H9 (cell line): ENCODE data around the gene BCKDHA. TPM values are rescaled to one million over a fixed set of nuclear protein-coding genes. Genes with fewer than 3 reads are reported as not detected.

Experiments used
- DNase-seq: peaks from one replicate; pipeline ENCODE4 v3.0.0-alpha.2; 2017
- H2AFZ ChIP-seq: one replicate; pipeline ENCODE4 v1.6.1; 2013; ENCODE audit warnings: mild to moderate bottlenecking, low read length, control low read depth, moderate library complexity
- H2AK5ac ChIP-seq: 2 replicates; pipeline ENCODE4 v1.6.1; 2013; ENCODE audit warnings: low read length, control low read depth, mixed read lengths; ENCODE audit not compliant: insufficient read length
- H2BK120ac ChIP-seq: one replicate; pipeline ENCODE4 v1.6.1; 2013; ENCODE audit warnings: low read depth, mild to moderate bottlenecking, low read length, control low read depth, inconsistent platforms; ENCODE audit not compliant: poor library complexity, severe bottlenecking
- H2BK12ac ChIP-seq: 2 replicates; pipeline ENCODE4 v1.6.1; 2013; ENCODE audit warnings: low read length, control low read depth, mixed read lengths, low read depth; ENCODE audit not compliant: insufficient read length
- H2BK15ac ChIP-seq: 2 replicates; pipeline ENCODE4 v1.6.1; 2013; ENCODE audit warnings: low read depth, low read length, control low read depth
- H2BK20ac ChIP-seq: one replicate; pipeline ENCODE4 v1.6.1; 2013; ENCODE audit warnings: low read depth, mild to moderate bottlenecking, low read length, control low read depth, inconsistent platforms; ENCODE audit not compliant: poor library complexity, severe bottlenecking
- H2BK5ac ChIP-seq: 2 replicates; pipeline ENCODE4 v1.6.1; 2013; ENCODE audit warnings: low read length, control low read depth, mixed read lengths; ENCODE audit not compliant: insufficient read length
- H3K14ac ChIP-seq: 2 replicates; pipeline ENCODE4 v1.6.1; 2013; ENCODE audit warnings: low read length, control low read depth; ENCODE audit not compliant: insufficient read depth
- H3K18ac ChIP-seq: 2 replicates; pipeline ENCODE4 v1.6.1; 2013; ENCODE audit warnings: low read depth, mild to moderate bottlenecking, mixed read lengths, low read length, control low read depth; ENCODE audit not compliant: insufficient read length
- H3K23ac ChIP-seq: 2 replicates; pipeline ENCODE4 v1.6.1; 2013; ENCODE audit warnings: low read length, control low read depth, mixed read lengths, low read depth; ENCODE audit not compliant: insufficient read length
- H3K23me2 ChIP-seq: 2 replicates; pipeline ENCODE4 v1.6.1; 2013; ENCODE audit warnings: low read depth, mild to moderate bottlenecking, mixed read lengths, low read length, control low read depth; ENCODE audit not compliant: insufficient read length, poor library complexity, severe bottlenecking
- H3K27ac ChIP-seq: 2 replicates; pipeline ENCODE4 v1.5.1; 2013; ENCODE audit warnings: low read length, control low read depth, mixed read lengths, low read depth; ENCODE audit not compliant: insufficient read length
- H3K27me3 ChIP-seq: 2 replicates; pipeline ENCODE4 v1.6.1; 2013; ENCODE audit warnings: low read length, control low read depth, inconsistent platforms; ENCODE audit not compliant: insufficient read depth
- H3K4ac ChIP-seq: 2 replicates; pipeline ENCODE4 v1.6.1; 2013; ENCODE audit warnings: low read depth, mild to moderate bottlenecking, control low read depth, inconsistent platforms, low read length, moderate library complexity
- H3K4me1 ChIP-seq: 2 replicates; pipeline ENCODE4 v1.6.1; 2013; ENCODE audit warnings: low read length, control low read depth, inconsistent platforms; ENCODE audit not compliant: insufficient read depth
- H3K4me2 ChIP-seq: 2 replicates; pipeline ENCODE4 v1.6.1; 2013; ENCODE audit warnings: low read length, control low read depth, mixed read lengths; ENCODE audit not compliant: insufficient read length, insufficient read depth
- H3K56ac ChIP-seq: 2 replicates; pipeline ENCODE4 v1.6.1; 2013; ENCODE audit warnings: low read depth, mild to moderate bottlenecking, mixed read lengths, low read length, control low read depth; ENCODE audit not compliant: insufficient read length
- H3K79me1 ChIP-seq: 2 replicates; pipeline ENCODE4 v1.6.1; 2013; ENCODE audit warnings: low read depth, mild to moderate bottlenecking, moderate library complexity, low read length, control low read depth, inconsistent platforms; ENCODE audit not compliant: insufficient read depth, poor library complexity, severe bottlenecking
- H3K79me2 ChIP-seq: 2 replicates; pipeline ENCODE4 v1.6.1; 2013; ENCODE audit warnings: low read length, control low read depth, inconsistent platforms; ENCODE audit not compliant: insufficient read depth
- H3K9ac ChIP-seq: 2 replicates; pipeline ENCODE4 v1.6.1; 2013; ENCODE audit warnings: low read length, control low read depth, mixed read lengths; ENCODE audit not compliant: insufficient read length; ENCODE audit errors: extremely low read depth
- H3K9me3 ChIP-seq: one replicate; pipeline ENCODE4 v1.6.1; 2013; ENCODE audit warnings: low read depth, low read length, inconsistent platforms; ENCODE audit not compliant: control insufficient read depth
- H3T11ph ChIP-seq: one replicate; pipeline ENCODE4 v1.6.1; 2013; ENCODE audit warnings: mild to moderate bottlenecking, low read length, control low read depth, inconsistent platforms
- H4K20me1 ChIP-seq: one replicate; pipeline ENCODE4 v1.6.1; 2013; ENCODE audit not compliant: control insufficient read depth, insufficient read length, insufficient read depth
- H4K5ac ChIP-seq: 2 replicates; pipeline ENCODE4 v1.6.1; 2013; ENCODE audit warnings: low read depth, mild to moderate bottlenecking, mixed read lengths, low read length, control low read depth; ENCODE audit not compliant: insufficient read length
- H4K8ac ChIP-seq: replicated peaks from 2 replicates; pipeline ENCODE4 v1.6.1; 2013; ENCODE audit warnings: low read length, control low read depth, mixed read lengths, low read depth; ENCODE audit not compliant: insufficient read length
- H4K91ac ChIP-seq: 2 replicates; pipeline ENCODE4 v1.6.1; 2013; ENCODE audit warnings: low read depth, mild to moderate bottlenecking, moderate library complexity, mixed read lengths, low read length, control low read depth; ENCODE audit not compliant: insufficient read length
- H3K27ac Mint-ChIP-seq, 3 experiments: 2 replicates in 2 of 3; 3 replicates in 1 of 3; pipeline ENCODE4 v1.8.0; 2020 to 2021; ENCODE audit warnings: mixed read lengths in 3 of 3, mild to moderate bottlenecking in 1 of 3, moderate library complexity in 1 of 3
- H3K27me3 Mint-ChIP-seq: 2 replicates; pipeline ENCODE4 v1.8.0; 2021; ENCODE audit warnings: low read depth, mild to moderate bottlenecking, moderate library complexity, mixed read lengths
- H3K36me3 Mint-ChIP-seq, 3 experiments: 2 replicates in 2 of 3; 3 replicates in 1 of 3; pipeline ENCODE4 v1.8.0; 2020 to 2021; ENCODE audit warnings: low read depth in 3 of 3, mixed read lengths in 3 of 3; ENCODE audit not compliant: insufficient read depth in 1 of 3
- H3K4me1 Mint-ChIP-seq, 2 experiments: 2 replicates each; pipeline ENCODE4 v1.8.0; 2020; ENCODE audit warnings: mixed read lengths in 2 of 2
- H3K4me3 Mint-ChIP-seq, 2 experiments: 2 replicates in 1 of 2; 3 replicates in 1 of 2; pipeline ENCODE4 v1.8.0; 2020 to 2021; ENCODE audit warnings: mild to moderate bottlenecking in 2 of 2, mixed read lengths in 2 of 2, moderate library complexity in 1 of 2
- H3K9me3 Mint-ChIP-seq, 2 experiments: 2 replicates in 1 of 2; 3 replicates in 1 of 2; pipeline ENCODE4 v1.8.0; 2020; ENCODE audit warnings: mild to moderate bottlenecking in 2 of 2, mixed read lengths in 2 of 2, moderate library complexity in 1 of 2
- CTCF ChIP-seq: fragments of 200-600 bp; sonication (generic); conservative IDR thresholded peaks from 3 replicates; pipeline ENCODE4 v1.8.0; 2021; ENCODE audit warnings: antibody characterized with exemption, mild to moderate bottlenecking
- WGBS: extraction: QIAGEN DNeasy Blood & Tissue Kit; methylation state at CpG from one replicate; pipeline ENCODE4 v1.1.7; 2013; ENCODE audit warnings: missing lambda C conversion rate, low lambda C conversion rate, mixed read lengths; ENCODE audit not compliant: insufficient read length; ENCODE audit errors: extremely low coverage; 5-methylcytosine and 5-hydroxymethylcytosine counted together
- total RNA-seq: library from RNA; stranded (reverse); gene quantifications from 2 replicates; pipeline ENCODE4 v1.2.1, GENCODE V29; 2021

Gene BCKDHA
- total RNA-seq, 1 experiment from 2014 or later = 21.1 TPM

- Histone ChIP-seq H2BK15ac (no peak overlapping the region), H3K27me3 (no peaks in the 10 kb centered on the region), H3K56ac (no peak overlapping the region), H3K23me2 (peaks cover under 1% of the 10 kb centered on the region), H3K9ac (no peak overlapping the region), H4K91ac (no peak overlapping the region), H4K20me1 (peaks cover 2% of the 10 kb centered on the region), H2AFZ (no peak overlapping the region), H2AK5ac (no peak overlapping the region), H3K18ac (no peak overlapping the region), H2BK20ac (no peak overlapping the region), H3K9me3 (no peaks in the 10 kb centered on the region), H2BK5ac (no peak overlapping the region), H3K14ac (no peak overlapping the region), H3K23ac (no peak overlapping the region), H3T11ph (no peak overlapping the region), H4K5ac (no peak overlapping the region), H3K4me1 (no peaks in the 10 kb centered on the region), H3K4me2 (no peak overlapping the region), H3K4ac (no peak overlapping the region), H4K8ac (no peak overlapping the region), H3K79me1 (no peaks in the 10 kb centered on the region), H2BK120ac (no peak overlapping the region), H3K27ac (no peak overlapping the region), H3K79me2 (no peaks in the 10 kb centered on the region), H2BK12ac (no peak overlapping the region)
- no CpG with 5 or more reads among the region's 18 CpGs for WGBS
- no peaks in the 10 kb centered on the region for H3K9me3 Mint-ChIP-seq
- H3K27ac Mint-ChIP-seq = peak overlapping the region in 2 of 3 experiments; percentile 65 to 70; a peak in 2 of 7 replicates
- peaks cover 12 to 51% (median 40%) of the 10 kb centered on the region in 3 experiments; a peak in 6 of 7 replicates for H3K36me3 Mint-ChIP-seq
- no peak overlapping the region; a peak in 1 of 5 replicates for H3K4me3 Mint-ChIP-seq
- DNase-seq = no peak
- peaks cover 7 to 13% of the 10 kb centered on the region in 2 experiments for H3K4me1 Mint-ChIP-seq
- no peaks in the 10 kb centered on the region; the same call in none of the 2 replicates for H3K27me3 Mint-ChIP-seq
- TF ChIP-seq CTCF = no peak
Observed at GRCh38 chr19:41422456-41422855, 24.8 kb downstream of the BCKDHA start.
